ENCODE data around the gene PTPRO.

The PTPRO gene

DNA sequence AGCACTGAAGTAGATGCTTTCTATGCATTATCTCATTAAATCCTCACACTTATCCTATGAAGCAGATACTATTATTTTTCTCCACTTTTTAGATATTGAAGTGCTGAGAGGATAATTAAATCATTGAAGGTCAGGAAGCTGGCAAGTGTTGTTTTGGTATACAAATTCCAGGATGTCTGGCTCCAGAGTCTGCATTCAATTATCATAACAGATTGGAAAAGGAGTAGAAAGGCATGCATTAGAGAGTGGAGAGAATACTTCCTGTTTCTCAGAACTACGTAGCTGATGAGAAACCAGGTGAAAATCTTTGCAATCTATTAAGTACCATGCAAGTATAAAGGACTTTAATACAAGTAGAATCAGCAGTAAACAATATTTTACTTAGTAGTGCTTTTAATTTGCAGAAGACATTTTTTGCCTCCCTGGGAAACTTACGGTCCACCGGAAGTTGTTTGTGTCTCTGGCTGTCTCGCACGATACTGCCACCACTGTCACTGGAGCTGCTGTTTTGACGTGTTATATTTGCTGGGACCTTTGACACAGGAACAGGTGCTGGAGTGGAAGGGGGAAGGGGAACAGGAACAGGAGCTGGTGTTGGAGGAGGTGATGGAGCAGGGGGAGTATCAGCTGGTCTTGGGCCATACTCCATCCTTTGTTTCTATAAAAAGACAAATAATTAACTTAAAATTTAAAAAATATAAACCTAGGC lies 308.9 kb downstream of the PTPRO start:
- TF ChIP-seq, protein P1, sequence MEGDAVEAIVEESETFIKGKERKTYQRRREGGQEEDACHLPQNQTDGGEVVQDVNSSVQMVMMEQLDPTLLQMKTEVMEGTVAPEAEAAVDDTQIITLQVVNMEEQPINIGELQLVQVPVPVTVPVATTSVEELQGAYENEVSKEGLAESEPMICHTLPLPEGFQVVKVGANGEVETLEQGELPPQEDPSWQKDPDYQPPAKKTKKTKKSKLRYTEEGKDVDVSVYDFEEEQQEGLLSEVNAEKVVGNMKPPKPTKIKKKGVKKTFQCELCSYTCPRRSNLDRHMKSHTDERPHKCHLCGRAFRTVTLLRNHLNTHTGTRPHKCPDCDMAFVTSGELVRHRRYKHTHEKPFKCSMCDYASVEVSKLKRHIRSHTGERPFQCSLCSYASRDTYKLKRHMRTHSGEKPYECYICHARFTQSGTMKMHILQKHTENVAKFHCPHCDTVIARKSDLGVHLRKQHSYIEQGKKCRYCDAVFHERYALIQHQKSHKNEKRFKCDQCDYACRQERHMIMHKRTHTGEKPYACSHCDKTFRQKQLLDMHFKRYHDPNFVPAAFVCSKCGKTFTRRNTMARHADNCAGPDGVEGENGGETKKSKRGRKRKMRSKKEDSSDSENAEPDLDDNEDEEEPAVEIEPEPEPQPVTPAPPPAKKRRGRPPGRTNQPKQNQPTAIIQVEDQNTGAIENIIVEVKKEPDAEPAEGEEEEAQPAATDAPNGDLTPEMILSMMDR (conservative IDR thresholded peaks at IDR 0.05), result no peak
- no peak overlapping the region for H3K27ac ChIP-seq

DNA sequence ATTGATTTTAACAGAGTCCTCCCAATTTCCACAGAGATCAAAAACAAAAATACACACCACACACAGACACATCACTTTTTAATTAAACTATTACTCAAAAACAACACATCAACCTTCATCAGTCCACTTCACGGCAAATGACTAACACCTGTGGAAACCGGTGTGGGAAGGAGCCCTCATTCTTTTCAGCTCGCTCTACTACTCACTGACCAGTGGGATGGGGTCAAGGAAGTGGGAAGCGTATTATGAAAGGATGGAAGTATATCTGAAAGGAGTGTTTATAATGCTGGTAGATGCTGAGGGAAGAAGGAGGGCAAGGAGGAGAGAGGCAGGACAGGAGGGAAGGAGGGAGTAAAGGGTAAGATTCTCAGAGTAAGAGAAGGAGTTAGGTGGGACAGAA lies 310.4 kb downstream of the PTPRO start:
- TF ChIP-seq, protein P1 (conservative IDR thresholded peaks at IDR 0.05), result no peak
- no peak overlapping the region for H3K27ac ChIP-seq

DNA sequence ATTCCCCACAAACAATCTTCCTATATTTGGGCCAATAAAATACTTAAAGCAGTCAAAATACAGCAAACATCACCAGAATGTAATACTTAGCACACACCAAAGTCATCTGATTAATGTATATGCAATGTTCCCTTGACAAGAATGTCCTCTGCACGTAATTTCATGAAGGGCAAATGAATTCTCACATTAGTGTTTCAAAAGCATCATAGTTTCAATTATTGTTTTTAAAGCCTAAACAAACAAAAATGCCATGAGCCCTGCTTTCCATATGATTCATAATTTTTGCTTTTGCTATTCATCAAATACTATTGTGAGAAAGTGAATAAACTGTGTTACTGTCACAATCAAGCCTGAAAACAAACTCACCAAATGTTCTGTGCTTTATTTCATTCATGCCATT lies 310.9 kb downstream of the PTPRO start:
- TF ChIP-seq, protein P1 (conservative IDR thresholded peaks at IDR 0.05), result no peak
- no peak overlapping the region for H3K27ac ChIP-seq

DNA sequence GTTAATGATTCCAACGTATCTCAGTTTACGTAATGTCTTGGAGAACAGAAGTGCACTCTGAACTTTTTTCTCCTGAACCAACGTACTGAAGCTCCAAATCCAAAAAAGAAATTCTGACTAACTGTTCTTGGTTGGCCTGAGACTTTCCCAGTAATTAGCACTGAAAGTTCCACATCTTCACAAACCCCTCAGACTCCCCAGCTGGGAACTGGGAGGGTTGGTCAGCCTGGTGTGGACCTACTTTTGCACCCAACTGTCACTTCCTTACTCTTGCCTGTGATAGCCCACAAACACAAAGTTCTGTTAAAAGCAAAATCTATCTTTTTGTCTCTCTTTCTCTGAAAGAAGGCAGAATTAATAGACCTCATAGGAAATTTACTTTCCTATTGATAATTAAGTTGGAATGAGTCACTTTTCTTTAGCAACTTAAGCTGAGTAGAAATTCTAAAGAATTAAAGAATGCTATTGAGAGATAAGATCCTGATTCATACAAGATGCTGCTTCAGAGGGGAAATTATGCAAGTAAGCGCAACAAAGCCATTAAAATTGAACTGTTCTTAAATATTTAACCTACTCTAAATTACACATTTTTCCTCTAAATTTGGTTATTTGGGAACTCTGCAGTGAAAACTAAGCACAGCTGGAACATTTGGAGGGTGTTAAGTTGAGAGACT lies 311.8 kb downstream of the PTPRO start:
- TF ChIP-seq, protein P1 (conservative IDR thresholded peaks at IDR 0.05), result no peak
- no peak overlapping the region for H3K27ac ChIP-seq

DNA sequence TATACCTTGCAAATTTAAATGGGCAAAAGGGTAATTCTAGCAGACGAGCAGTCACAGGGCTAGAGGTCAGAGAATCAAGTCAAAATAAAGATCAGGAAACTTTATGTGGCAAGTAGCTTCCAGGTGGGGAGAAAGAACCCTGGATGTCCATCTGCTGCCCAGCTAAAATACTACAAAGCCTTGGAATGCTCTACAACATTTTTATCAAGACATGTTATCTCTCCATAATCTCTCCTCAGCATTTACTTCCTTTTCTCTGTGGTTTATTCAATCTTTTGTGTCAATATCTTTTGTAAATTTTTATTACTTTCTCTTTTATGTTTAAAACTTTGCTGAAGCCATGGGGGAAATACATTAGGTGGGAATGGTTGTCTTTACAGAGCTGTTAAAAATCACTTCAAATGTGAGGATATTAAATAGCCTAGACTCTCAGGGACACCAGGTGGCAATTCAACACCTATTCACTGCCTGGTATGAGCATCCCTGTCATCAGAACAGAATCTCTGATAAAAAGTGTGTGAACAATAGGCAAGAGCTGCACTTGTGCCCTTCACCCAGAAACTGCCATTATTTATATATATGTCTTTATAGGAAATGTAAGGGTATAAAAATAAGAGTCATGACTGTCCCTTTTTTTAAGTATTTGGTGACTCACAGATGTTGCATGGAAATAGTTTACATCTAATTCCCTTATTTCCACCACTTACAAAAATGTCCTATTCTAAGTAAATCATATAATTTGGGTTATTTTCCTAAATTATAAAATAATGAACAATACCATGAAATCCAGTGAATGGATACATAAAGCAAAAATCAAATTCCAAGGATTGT lies 314.0 kb downstream of the PTPRO start:
- no peak overlapping the region for H3K27ac ChIP-seq
- TF ChIP-seq, protein P1 (conservative IDR thresholded peaks at IDR 0.05), result peak; percentile 14; the same call in 1 of the 2 replicates

DNA sequence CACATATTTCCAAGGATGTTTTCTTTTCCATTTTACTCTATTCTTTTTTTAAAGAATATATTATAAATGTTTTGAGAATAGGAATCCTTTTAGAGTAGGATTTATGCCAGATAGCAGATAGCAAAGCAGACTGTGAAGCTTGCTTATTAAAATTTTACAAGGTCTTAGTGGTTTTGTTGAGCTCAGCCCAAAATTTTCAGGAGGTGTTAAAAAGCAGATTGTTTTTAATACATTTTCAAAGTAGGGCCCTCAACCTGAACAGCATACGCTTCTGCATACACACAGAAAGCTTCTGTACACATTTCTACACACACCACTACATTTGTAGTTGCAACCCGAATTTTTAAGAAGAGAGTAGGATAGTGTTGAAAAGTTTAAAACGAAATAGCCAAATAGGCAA lies 315.9 kb downstream of the PTPRO start:
- TF ChIP-seq, protein P1 (conservative IDR thresholded peaks at IDR 0.05), result no peak
- peak overlapping the region; percentile 13; the same call in 1 of the 2 replicates for H3K27ac ChIP-seq

DNA sequence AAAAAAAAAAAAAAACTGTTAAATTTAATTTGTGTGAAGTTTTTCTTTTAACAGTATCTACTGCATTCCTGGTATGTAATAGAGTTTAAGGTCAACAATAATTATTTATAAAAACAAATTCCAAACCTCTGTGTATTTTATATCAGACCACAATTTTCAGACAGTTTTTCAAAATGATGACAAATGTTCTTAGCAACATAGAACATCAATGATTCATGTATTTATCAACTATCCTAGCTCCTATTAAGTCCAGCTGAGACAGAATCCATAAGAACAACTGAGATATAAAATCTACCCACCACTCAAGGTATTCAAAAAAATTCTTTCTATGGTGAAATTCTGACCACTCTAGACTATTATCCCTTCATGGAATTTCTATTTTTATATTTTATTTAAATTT lies 322.4 kb downstream of the PTPRO start:
- TF ChIP-seq, protein P1 (conservative IDR thresholded peaks at IDR 0.05), result no peak
- H3K27ac ChIP-seq, result no peak overlapping the region
